ENCODE results near the gene NUP188. TPM values are rescaled to one million over a fixed set of nuclear protein-coding genes. Genes with fewer than 3 reads are reported as not detected.

Gene NUP188
- polyA plus RNA-seq, 1 experiment: 49.2 TPM

DNA sequence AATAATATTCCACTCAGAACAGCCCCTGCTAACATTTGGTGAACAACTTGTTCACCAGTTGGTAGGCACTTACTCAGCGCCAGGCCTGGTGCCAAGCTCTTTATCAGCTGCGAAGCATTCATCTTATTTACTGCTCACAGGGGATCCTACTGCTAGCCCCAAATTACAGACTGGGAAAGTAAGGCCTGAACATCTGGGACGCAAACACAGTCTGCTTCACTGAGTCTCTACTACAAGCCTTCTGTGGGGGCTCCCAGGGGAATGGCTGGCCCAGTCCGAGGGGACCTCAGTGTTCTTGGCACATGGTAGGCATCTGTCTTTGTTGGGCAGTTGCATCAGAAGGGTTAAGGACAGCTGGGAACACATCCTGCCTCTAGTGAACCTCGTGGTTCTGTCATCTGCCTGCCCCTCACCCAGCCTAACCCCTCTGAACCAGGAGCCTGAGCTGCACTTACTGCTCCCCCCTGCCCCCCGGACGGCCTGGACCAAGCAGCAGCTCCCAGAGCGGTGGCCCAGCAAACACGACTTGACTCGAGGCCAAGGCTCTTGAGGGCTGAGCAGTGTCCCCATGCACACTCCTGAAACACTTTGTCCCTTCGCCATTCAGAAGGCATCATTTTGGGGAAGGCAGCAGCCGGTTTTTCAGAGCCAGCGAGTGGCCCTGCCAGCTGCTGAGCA, 27.0 kb upstream of the NUP188 start, which contains the start of gene PHYHD1:
Gene PHYHD1, plus strand, starts transcription at position 602 of the 678 bp plus-strand sequence. CDS start 1,342 bp downstream, outside the sequence.
- Histone ChIP-seq H3K27me3 (ENCODE audit: control insufficient read depth, insufficient read depth, low read length) (no peaks in the 10 kb centered on the region), H3K4me3 (ENCODE audit: low read depth, low read length) (no peak within 1 kb of the TSS), H3K36me3 (ENCODE audit: control insufficient read depth, insufficient read depth, low read length) (peaks cover 11% of the 10 kb centered on the region)
- POLR2A ChIA-PET: interaction anchor here (0.7 to 0.8 kb wide), 2 partner anchors 8 to 782 kb away, joined by 3 to 7 read pairs; no protein-coding TSS in a partner anchor
- TF ChIP-seq, protein P1, sequence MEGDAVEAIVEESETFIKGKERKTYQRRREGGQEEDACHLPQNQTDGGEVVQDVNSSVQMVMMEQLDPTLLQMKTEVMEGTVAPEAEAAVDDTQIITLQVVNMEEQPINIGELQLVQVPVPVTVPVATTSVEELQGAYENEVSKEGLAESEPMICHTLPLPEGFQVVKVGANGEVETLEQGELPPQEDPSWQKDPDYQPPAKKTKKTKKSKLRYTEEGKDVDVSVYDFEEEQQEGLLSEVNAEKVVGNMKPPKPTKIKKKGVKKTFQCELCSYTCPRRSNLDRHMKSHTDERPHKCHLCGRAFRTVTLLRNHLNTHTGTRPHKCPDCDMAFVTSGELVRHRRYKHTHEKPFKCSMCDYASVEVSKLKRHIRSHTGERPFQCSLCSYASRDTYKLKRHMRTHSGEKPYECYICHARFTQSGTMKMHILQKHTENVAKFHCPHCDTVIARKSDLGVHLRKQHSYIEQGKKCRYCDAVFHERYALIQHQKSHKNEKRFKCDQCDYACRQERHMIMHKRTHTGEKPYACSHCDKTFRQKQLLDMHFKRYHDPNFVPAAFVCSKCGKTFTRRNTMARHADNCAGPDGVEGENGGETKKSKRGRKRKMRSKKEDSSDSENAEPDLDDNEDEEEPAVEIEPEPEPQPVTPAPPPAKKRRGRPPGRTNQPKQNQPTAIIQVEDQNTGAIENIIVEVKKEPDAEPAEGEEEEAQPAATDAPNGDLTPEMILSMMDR (IDR thresholded peaks at IDR 0.05; ENCODE audit: insufficient read depth, low read depth, low read length): no peak
- DNase-seq (ENCODE audit: low read depth): no peak
- CTCF ChIA-PET: interaction anchor here (0.9 to 2.4 kb wide), 4 partner anchors 8 to 102 kb away, joined by 3 to 11 read pairs (median 6); partner anchors contain the start of genes ENDOG, KYAT1 and LRRC8A

DNA sequence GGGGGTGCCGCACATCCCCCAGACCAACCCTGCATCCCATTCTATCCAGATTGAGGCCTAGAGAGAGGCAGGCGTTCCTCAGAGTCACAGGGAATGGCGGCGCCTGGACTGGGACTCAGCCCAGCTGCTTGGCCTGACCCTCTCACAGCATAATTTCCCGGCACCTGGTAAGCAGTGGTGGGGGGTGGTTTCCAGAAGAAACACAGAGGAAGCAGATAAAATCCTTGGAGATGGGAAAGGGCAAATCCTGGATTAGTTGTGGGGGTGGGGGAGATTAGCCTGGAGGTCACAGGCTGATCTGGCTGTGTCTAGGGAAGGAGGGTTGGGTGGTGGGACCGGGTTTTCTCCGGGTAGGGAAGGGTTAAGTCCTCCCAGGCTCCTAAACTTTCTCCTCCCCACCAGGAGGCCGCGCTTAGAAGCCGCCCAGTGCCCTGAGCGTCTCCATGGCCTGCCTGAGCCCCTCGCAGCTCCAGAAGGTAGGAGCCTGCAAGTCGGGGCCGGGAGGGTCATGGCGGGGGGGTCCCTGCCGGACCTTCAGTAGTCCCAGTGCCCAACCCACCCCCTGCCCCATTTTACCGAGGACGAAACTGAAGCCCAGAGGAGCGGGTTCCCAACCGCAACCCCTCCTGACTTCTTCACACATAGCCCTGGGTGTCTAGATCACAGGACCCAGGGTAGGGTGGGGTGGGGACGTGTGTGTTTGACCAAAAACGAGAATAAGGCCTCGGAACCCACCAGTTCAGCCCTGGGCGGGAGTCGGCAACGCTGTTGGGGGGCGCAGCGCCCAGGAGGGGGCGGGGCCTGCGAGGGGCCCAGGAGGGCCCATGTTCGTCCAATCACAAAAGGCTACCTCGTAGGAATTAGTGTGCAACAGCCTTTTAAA, 25.4 kb upstream of the NUP188 start:
- ChIA-PET CTCF (interaction anchor here (0.6 to 9.9 kb wide), 7 partner anchors 10 to 104 kb away, joined by 3 to 228 read pairs (median 3); partner anchors contain the start of genes ENDOG, KYAT1 and LRRC8A), POLR2A (interaction anchor here (0.7 kb wide), 1 partner anchor 25 kb away, joined by 4 read pairs; no protein-coding TSS in a partner anchor)
- H3K36me3 ChIP-seq (ENCODE audit: control insufficient read depth, insufficient read depth, low read length): peaks cover 7% of the 10 kb centered on the region

DNA sequence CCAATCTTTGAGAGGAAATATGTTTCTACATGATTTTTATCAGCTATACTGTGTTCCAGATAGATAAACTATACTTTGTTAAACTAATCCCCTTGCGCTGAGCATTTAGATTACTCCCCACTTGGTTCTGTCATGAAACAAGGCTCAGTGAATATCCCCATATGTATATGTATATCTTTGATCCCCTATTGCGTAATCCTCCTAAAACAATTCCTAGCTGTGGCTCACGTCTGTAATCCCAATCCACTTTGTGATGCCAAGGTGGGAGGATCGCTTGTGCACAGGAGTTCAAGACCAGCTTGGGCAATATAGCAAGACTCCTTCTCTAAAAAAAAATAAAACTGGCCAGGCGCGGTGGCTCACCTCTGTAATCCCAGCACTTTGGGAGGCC, 24.0 kb upstream of the NUP188 start:
- Histone ChIP-seq H3K4me3 (ENCODE audit: low read depth, low read length) (no peak overlapping the region), H3K36me3 (ENCODE audit: control insufficient read depth, insufficient read depth, low read length) (0 out of 2 replicates have a peak, but pooled peaks cover 3% of the 10 kb centered on the region), H3K27me3 (ENCODE audit: control insufficient read depth, insufficient read depth, low read length) (no peaks in the 10 kb centered on the region)
- no peak for DNase-seq (ENCODE audit: low read depth)
- TF ChIP-seq, protein P1 (IDR thresholded peaks at IDR 0.05; ENCODE audit: insufficient read depth, low read depth, low read length): no peak
- ChIA-PET CTCF (interaction anchor here (0.7 to 9.9 kb wide), 4 partner anchors 14 to 71 kb away, joined by 3 to 228 read pairs (median 3); no protein-coding TSS in a partner anchor), POLR2A (no interaction called here)

More for the DNA sequence above, 25.4 kb upstream of the NUP188 start:
- TF ChIP-seq, protein P1 (IDR thresholded peaks at IDR 0.05; ENCODE audit: insufficient read depth, low read depth, low read length): no peak
- no peaks in the 10 kb centered on the region for H3K27me3 ChIP-seq (ENCODE audit: control insufficient read depth, insufficient read depth, low read length)
- H3K4me3 ChIP-seq (ENCODE audit: low read depth, low read length): peak overlapping the region; percentile 53
- DNase-seq (ENCODE audit: low read depth): no peak

DNA sequence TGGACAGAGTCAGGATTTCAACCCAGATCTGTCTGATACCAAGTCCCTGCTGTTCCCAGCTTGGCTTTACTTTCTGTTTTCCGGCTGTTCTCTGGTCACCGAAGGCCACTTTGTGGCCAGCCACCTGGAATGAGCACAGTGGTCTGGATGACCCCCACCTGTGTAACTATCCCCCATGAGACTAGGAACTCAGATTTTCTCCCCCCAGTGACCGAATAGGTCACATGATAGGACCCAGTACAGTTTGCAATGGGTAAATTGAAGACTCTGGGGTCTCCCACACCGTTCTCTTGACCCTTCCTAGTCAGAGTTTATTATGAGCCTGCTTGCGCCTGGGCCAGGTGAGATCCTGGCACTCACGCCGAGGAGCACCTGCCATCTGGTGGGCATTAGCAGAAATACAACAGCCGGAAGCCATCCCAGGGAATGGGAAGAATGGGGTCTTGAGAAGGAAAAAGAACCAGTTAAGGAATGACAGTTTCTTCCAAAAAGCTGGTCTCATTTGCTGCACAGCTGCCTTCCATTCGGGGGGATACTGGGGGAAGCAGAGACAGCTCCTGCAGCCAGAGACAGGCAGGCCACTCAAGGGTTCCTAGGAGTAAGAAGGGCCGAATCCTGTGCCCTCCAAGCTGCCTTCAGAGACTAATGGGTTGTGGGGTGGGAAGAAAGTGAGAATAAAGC, 19.6 kb upstream of the NUP188 start:
- no peak for DNase-seq (ENCODE audit: low read depth)
- H3K4me3 ChIP-seq (ENCODE audit: low read depth, low read length): no peak overlapping the region
- H3K27me3 ChIP-seq (ENCODE audit: control insufficient read depth, insufficient read depth, low read length): no peaks in the 10 kb centered on the region
- TF ChIP-seq, protein P1 (IDR thresholded peaks at IDR 0.05; ENCODE audit: insufficient read depth, low read depth, low read length): peak; percentile 87
- ChIA-PET CTCF (interaction anchor here (0.9 to 9.9 kb wide), 26 partner anchors 9 to 277 kb away, joined by 3 to 228 read pairs (median 8); partner anchors contain the start of genes ENDOG, KYAT1 and LRRC8A), POLR2A (no interaction called here)
- H3K36me3 ChIP-seq (ENCODE audit: control insufficient read depth, insufficient read depth, low read length): 0 out of 2 replicates have a peak, but pooled peaks cover 3% of the 10 kb centered on the region

Measured in BJ (cell line).